H9 (cell line): ENCODE measurements around the gene POU2F1. TPM values are rescaled to one million over a fixed set of nuclear protein-coding genes. Genes with fewer than 3 reads are reported as not detected.

Experiments used
- DNase-seq: peaks from one replicate; pipeline ENCODE4 v3.0.0-alpha.2; 2017
- H2AFZ ChIP-seq: one replicate; pipeline ENCODE4 v1.6.1; 2013; ENCODE audit warnings: mild to moderate bottlenecking, low read length, control low read depth, moderate library complexity
- H2AK5ac ChIP-seq: 2 replicates; pipeline ENCODE4 v1.6.1; 2013; ENCODE audit warnings: low read length, control low read depth, mixed read lengths; ENCODE audit not compliant: insufficient read length
- H2BK120ac ChIP-seq: one replicate; pipeline ENCODE4 v1.6.1; 2013; ENCODE audit warnings: low read depth, mild to moderate bottlenecking, low read length, control low read depth, inconsistent platforms; ENCODE audit not compliant: poor library complexity, severe bottlenecking
- H2BK12ac ChIP-seq: 2 replicates; pipeline ENCODE4 v1.6.1; 2013; ENCODE audit warnings: low read length, control low read depth, mixed read lengths, low read depth; ENCODE audit not compliant: insufficient read length
- H2BK15ac ChIP-seq: 2 replicates; pipeline ENCODE4 v1.6.1; 2013; ENCODE audit warnings: low read depth, low read length, control low read depth
- H2BK20ac ChIP-seq: one replicate; pipeline ENCODE4 v1.6.1; 2013; ENCODE audit warnings: low read depth, mild to moderate bottlenecking, low read length, control low read depth, inconsistent platforms; ENCODE audit not compliant: poor library complexity, severe bottlenecking
- H2BK5ac ChIP-seq: 2 replicates; pipeline ENCODE4 v1.6.1; 2013; ENCODE audit warnings: low read length, control low read depth, mixed read lengths; ENCODE audit not compliant: insufficient read length
- H3K14ac ChIP-seq: 2 replicates; pipeline ENCODE4 v1.6.1; 2013; ENCODE audit warnings: low read length, control low read depth; ENCODE audit not compliant: insufficient read depth
- H3K18ac ChIP-seq: 2 replicates; pipeline ENCODE4 v1.6.1; 2013; ENCODE audit warnings: low read depth, mild to moderate bottlenecking, mixed read lengths, low read length, control low read depth; ENCODE audit not compliant: insufficient read length
- H3K23ac ChIP-seq: 2 replicates; pipeline ENCODE4 v1.6.1; 2013; ENCODE audit warnings: low read length, control low read depth, mixed read lengths, low read depth; ENCODE audit not compliant: insufficient read length
- H3K23me2 ChIP-seq: 2 replicates; pipeline ENCODE4 v1.6.1; 2013; ENCODE audit warnings: low read depth, mild to moderate bottlenecking, mixed read lengths, low read length, control low read depth; ENCODE audit not compliant: insufficient read length, poor library complexity, severe bottlenecking
- H3K27ac ChIP-seq: 2 replicates; pipeline ENCODE4 v1.5.1; 2013; ENCODE audit warnings: low read length, control low read depth, mixed read lengths, low read depth; ENCODE audit not compliant: insufficient read length
- H3K27me3 ChIP-seq: 2 replicates; pipeline ENCODE4 v1.6.1; 2013; ENCODE audit warnings: low read length, control low read depth, inconsistent platforms; ENCODE audit not compliant: insufficient read depth
- H3K4ac ChIP-seq: 2 replicates; pipeline ENCODE4 v1.6.1; 2013; ENCODE audit warnings: low read depth, mild to moderate bottlenecking, control low read depth, inconsistent platforms, low read length, moderate library complexity
- H3K4me1 ChIP-seq: 2 replicates; pipeline ENCODE4 v1.6.1; 2013; ENCODE audit warnings: low read length, control low read depth, inconsistent platforms; ENCODE audit not compliant: insufficient read depth
- H3K4me2 ChIP-seq: 2 replicates; pipeline ENCODE4 v1.6.1; 2013; ENCODE audit warnings: low read length, control low read depth, mixed read lengths; ENCODE audit not compliant: insufficient read length, insufficient read depth
- H3K56ac ChIP-seq: 2 replicates; pipeline ENCODE4 v1.6.1; 2013; ENCODE audit warnings: low read depth, mild to moderate bottlenecking, mixed read lengths, low read length, control low read depth; ENCODE audit not compliant: insufficient read length
- H3K79me1 ChIP-seq: 2 replicates; pipeline ENCODE4 v1.6.1; 2013; ENCODE audit warnings: low read depth, mild to moderate bottlenecking, moderate library complexity, low read length, control low read depth, inconsistent platforms; ENCODE audit not compliant: insufficient read depth, poor library complexity, severe bottlenecking
- H3K79me2 ChIP-seq: 2 replicates; pipeline ENCODE4 v1.6.1; 2013; ENCODE audit warnings: low read length, control low read depth, inconsistent platforms; ENCODE audit not compliant: insufficient read depth
- H3K9ac ChIP-seq: 2 replicates; pipeline ENCODE4 v1.6.1; 2013; ENCODE audit warnings: low read length, control low read depth, mixed read lengths; ENCODE audit not compliant: insufficient read length; ENCODE audit errors: extremely low read depth
- H3K9me3 ChIP-seq: one replicate; pipeline ENCODE4 v1.6.1; 2013; ENCODE audit warnings: low read depth, low read length, inconsistent platforms; ENCODE audit not compliant: control insufficient read depth
- H3T11ph ChIP-seq: one replicate; pipeline ENCODE4 v1.6.1; 2013; ENCODE audit warnings: mild to moderate bottlenecking, low read length, control low read depth, inconsistent platforms
- H4K20me1 ChIP-seq: one replicate; pipeline ENCODE4 v1.6.1; 2013; ENCODE audit not compliant: control insufficient read depth, insufficient read length, insufficient read depth
- H4K5ac ChIP-seq: 2 replicates; pipeline ENCODE4 v1.6.1; 2013; ENCODE audit warnings: low read depth, mild to moderate bottlenecking, mixed read lengths, low read length, control low read depth; ENCODE audit not compliant: insufficient read length
- H4K8ac ChIP-seq: replicated peaks from 2 replicates; pipeline ENCODE4 v1.6.1; 2013; ENCODE audit warnings: low read length, control low read depth, mixed read lengths, low read depth; ENCODE audit not compliant: insufficient read length
- H4K91ac ChIP-seq: 2 replicates; pipeline ENCODE4 v1.6.1; 2013; ENCODE audit warnings: low read depth, mild to moderate bottlenecking, moderate library complexity, mixed read lengths, low read length, control low read depth; ENCODE audit not compliant: insufficient read length
- H3K27ac Mint-ChIP-seq, 3 experiments: 2 replicates in 2 of 3; 3 replicates in 1 of 3; pipeline ENCODE4 v1.8.0; 2020 to 2021; ENCODE audit warnings: mixed read lengths in 3 of 3, mild to moderate bottlenecking in 1 of 3, moderate library complexity in 1 of 3
- H3K27me3 Mint-ChIP-seq: 2 replicates; pipeline ENCODE4 v1.8.0; 2021; ENCODE audit warnings: low read depth, mild to moderate bottlenecking, moderate library complexity, mixed read lengths
- H3K36me3 Mint-ChIP-seq, 3 experiments: 2 replicates in 2 of 3; 3 replicates in 1 of 3; pipeline ENCODE4 v1.8.0; 2020 to 2021; ENCODE audit warnings: low read depth in 3 of 3, mixed read lengths in 3 of 3; ENCODE audit not compliant: insufficient read depth in 1 of 3
- H3K4me1 Mint-ChIP-seq, 2 experiments: 2 replicates each; pipeline ENCODE4 v1.8.0; 2020; ENCODE audit warnings: mixed read lengths in 2 of 2
- H3K4me3 Mint-ChIP-seq, 2 experiments: 2 replicates in 1 of 2; 3 replicates in 1 of 2; pipeline ENCODE4 v1.8.0; 2020 to 2021; ENCODE audit warnings: mild to moderate bottlenecking in 2 of 2, mixed read lengths in 2 of 2, moderate library complexity in 1 of 2
- H3K9me3 Mint-ChIP-seq, 2 experiments: 2 replicates in 1 of 2; 3 replicates in 1 of 2; pipeline ENCODE4 v1.8.0; 2020; ENCODE audit warnings: mild to moderate bottlenecking in 2 of 2, mixed read lengths in 2 of 2, moderate library complexity in 1 of 2
- WGBS: extraction: QIAGEN DNeasy Blood & Tissue Kit; methylation state at CpG from one replicate; pipeline ENCODE4 v1.1.7; 2013; ENCODE audit warnings: missing lambda C conversion rate, low lambda C conversion rate, mixed read lengths; ENCODE audit not compliant: insufficient read length; ENCODE audit errors: extremely low coverage; 5-methylcytosine and 5-hydroxymethylcytosine counted together
- total RNA-seq: library from RNA; stranded (reverse); gene quantifications from 2 replicates; pipeline ENCODE4 v1.2.1, GENCODE V29; 2021
- TF ChIP-seq, protein P1 (sequence below): fragments of 200-600 bp; sonication (generic); conservative IDR thresholded peaks from 3 replicates; pipeline ENCODE4 v1.8.0; 2021; ENCODE audit warnings: antibody characterized with exemption, mild to moderate bottlenecking

POU2F1 gene
- total RNA-seq, 1 experiment from 2014 or later = 62.5 TPM

DNA sequence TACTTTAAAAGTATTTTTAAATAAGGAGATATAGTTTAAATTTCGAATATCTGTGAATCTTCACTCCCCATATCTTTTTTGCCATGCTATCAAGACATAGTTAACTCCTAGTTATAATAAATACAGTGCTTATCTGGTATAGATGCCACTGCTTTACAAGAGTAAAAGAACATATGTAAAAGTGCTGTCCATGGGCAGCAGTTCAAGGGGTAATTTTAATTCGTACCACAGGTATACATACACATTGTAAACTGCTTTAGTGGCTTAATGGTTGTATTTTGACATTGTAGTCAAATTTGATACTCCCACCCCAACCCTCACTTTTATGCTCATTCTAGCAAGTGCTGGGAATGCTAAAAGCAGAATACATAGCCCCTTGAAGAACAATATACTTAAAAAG lies 18.6 kb downstream of the POU2F1 start:
- H3K56ac ChIP-seq = no peak overlapping the region
- no peak overlapping the region for H3K4me2 ChIP-seq
- H2BK12ac ChIP-seq = no peak overlapping the region
- H3K27me3 Mint-ChIP-seq = no peaks in the 10 kb centered on the region
- H3K27ac ChIP-seq = no peak overlapping the region
- H2BK20ac ChIP-seq = no peak overlapping the region
- H2AK5ac ChIP-seq = no peak overlapping the region
- H3K23ac ChIP-seq = no peak overlapping the region
- peaks cover 6 to 12% (median 6%) of the 10 kb centered on the region in 3 experiments; a peak in 6 of 7 replicates for H3K36me3 Mint-ChIP-seq
- no peak overlapping the region for H3T11ph ChIP-seq
- H2BK5ac ChIP-seq = no peak overlapping the region
- no peak for DNase-seq
- H3K27ac Mint-ChIP-seq = no peak overlapping the region
- peaks cover 39% of the 10 kb centered on the region for H3K79me2 ChIP-seq
- WGBS = no CpG with 5 or more reads among the region's 2 CpGs
- no peaks in the 10 kb centered on the region for H4K20me1 ChIP-seq
- H3K9ac ChIP-seq = no peak overlapping the region
- H3K18ac ChIP-seq = no peak overlapping the region
- peaks cover 2% of the 10 kb centered on the region; the same call in 1 of the 2 replicates for H3K4me1 ChIP-seq
- TF ChIP-seq, protein P1, sequence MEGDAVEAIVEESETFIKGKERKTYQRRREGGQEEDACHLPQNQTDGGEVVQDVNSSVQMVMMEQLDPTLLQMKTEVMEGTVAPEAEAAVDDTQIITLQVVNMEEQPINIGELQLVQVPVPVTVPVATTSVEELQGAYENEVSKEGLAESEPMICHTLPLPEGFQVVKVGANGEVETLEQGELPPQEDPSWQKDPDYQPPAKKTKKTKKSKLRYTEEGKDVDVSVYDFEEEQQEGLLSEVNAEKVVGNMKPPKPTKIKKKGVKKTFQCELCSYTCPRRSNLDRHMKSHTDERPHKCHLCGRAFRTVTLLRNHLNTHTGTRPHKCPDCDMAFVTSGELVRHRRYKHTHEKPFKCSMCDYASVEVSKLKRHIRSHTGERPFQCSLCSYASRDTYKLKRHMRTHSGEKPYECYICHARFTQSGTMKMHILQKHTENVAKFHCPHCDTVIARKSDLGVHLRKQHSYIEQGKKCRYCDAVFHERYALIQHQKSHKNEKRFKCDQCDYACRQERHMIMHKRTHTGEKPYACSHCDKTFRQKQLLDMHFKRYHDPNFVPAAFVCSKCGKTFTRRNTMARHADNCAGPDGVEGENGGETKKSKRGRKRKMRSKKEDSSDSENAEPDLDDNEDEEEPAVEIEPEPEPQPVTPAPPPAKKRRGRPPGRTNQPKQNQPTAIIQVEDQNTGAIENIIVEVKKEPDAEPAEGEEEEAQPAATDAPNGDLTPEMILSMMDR = no peak
- no peak overlapping the region for H4K5ac ChIP-seq
- no peak overlapping the region for H4K91ac ChIP-seq
- H3K4me3 Mint-ChIP-seq = no peak overlapping the region
- peaks cover 0 to 2% of the 10 kb centered on the region in 2 experiments; a peak in 1 of 5 replicates for H3K9me3 Mint-ChIP-seq
- H2AFZ ChIP-seq = no peak overlapping the region
- no peak overlapping the region for H3K4ac ChIP-seq
- H3K23me2 ChIP-seq = no peaks in the 10 kb centered on the region
- H3K27me3 ChIP-seq = no peaks in the 10 kb centered on the region
- peaks cover 14% of the 10 kb centered on the region for H3K79me1 ChIP-seq
- H2BK15ac ChIP-seq = no peak overlapping the region
- H3K14ac ChIP-seq = no peak overlapping the region
- no peak overlapping the region for H4K8ac ChIP-seq
- H2BK120ac ChIP-seq = no peak overlapping the region
- no peaks in the 10 kb centered on the region for H3K9me3 ChIP-seq
- H3K4me1 Mint-ChIP-seq = peaks cover 15 to 25% of the 10 kb centered on the region in 2 experiments
